Naive thymus-derived CD8-positive, alpha-beta T cell (primary cell): ENCODE results near the gene LARP4B. TPM values are rescaled to one million over a fixed set of nuclear protein-coding genes. Genes with fewer than 3 reads are reported as not detected.

ENCODE experiments used
- polyA plus RNA-seq, 3 donors: library from polyadenylated mRNA; unstranded; fragments of 300-500 nt; fragmentation: Illumina TruSeq; gene quantifications; one replicate each; pipeline ENCODE4 v1.2.3, GENCODE V29; 2021
- total RNA-seq, 8 experiments: library from RNA in 2 of 8; stranded (reverse) in 2 of 8; gene quantifications; one replicate each; pipeline ENCODE4 v1.2.3 and lab custom pipeline; 2021 to 2026

Gene LARP4B
- total and polyA plus RNA-seq, 5 experiments from 2014 or later = 22.8 to 94.8 (median 40.5) TPM

Other genes starting within 250 kb of the LARP4B start
- gene DIP2C, start 242.0 kb downstream of the LARP4B start, total RNA-seq = 1 to 10 TPM; 3.8 to 3.9 TPM
- gene DIP2C, start 242.0 kb downstream of the LARP4B start, polyA plus RNA-seq = 1 to 10 TPM in 1 of 3 donors, under 1 TPM in 2; 0.32 to 1.2 (median 0.76) TPM
- 10 to 100 TPM; 64.0 to 67.7 TPM for gene GTPBP4, start 56.7 kb upstream of the LARP4B start, total RNA-seq
- 10 to 100 TPM; 22.7 to 29.8 (median 25.9) TPM for gene GTPBP4, start 56.7 kb upstream of the LARP4B start, polyA plus RNA-seq
- not detected for gene IDI2, start 94.2 kb upstream of the LARP4B start, total RNA-seq
- gene IDI2, start 94.2 kb upstream of the LARP4B start, polyA plus RNA-seq = not detected
- 10 to 100 TPM; 29.0 to 33.9 TPM for gene IDI1, start 117.4 kb upstream of the LARP4B start, total RNA-seq
- gene IDI1, start 117.4 kb upstream of the LARP4B start, polyA plus RNA-seq = 10 to 100 TPM; 31.0 to 53.5 (median 33.9) TPM
- gene WDR37, start 124.7 kb upstream of the LARP4B start, total RNA-seq = 10 to 100 TPM; 46.8 to 49.4 TPM
- 10 to 100 TPM; 15.9 to 21.6 (median 18.0) TPM for gene WDR37, start 124.7 kb upstream of the LARP4B start, polyA plus RNA-seq